ENCODE results near the gene C10orf90.
A peak's percentile ranks its signal among the peaks of the same experiment; 100 is the strongest.

C10orf90 gene

GRCh38 chr10:126437635-126438406 is 232.7 kb downstream of the C10orf90 start:
- no peak for DNase-seq (ENCODE audit: low read depth, low spot score)
- H3K27ac ChIP-seq = no peak overlapping the region

DNA sequence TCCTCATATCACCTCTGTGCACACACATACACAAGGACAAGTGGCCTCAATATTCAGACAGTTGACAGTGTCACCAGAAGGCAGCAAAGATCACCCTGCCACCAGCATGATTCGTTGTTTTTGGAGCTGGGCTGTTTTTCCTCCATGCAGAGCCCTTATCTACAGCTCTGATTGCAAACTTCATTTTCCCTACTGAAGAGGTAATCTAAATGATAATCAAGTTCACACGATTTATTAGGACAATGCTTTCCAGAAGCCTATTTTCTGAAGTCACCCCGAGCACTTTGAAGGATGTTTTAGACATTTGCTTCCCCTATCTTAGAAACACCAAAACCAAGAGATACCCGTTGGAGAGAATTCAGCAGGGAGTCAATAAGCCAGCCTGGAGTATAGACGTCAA is 236.3 kb downstream of the C10orf90 start:
- DNase-seq (ENCODE audit: low read depth, low spot score) = no peak

GRCh38 chr10:126433351-126433750 is 237.1 kb downstream of the C10orf90 start:
- no peak overlapping the region for H3K27ac ChIP-seq
- peak; percentile 57 for DNase-seq (ENCODE audit: low read depth, low spot score)

More for the DNA sequence above, 236.3 kb downstream of the C10orf90 start:
- H3K27ac ChIP-seq = no peak overlapping the region

GRCh38 chr10:126432507-126432906 is 238.0 kb downstream of the C10orf90 start:
- no peak overlapping the region for H3K27ac ChIP-seq
- no peak for DNase-seq (ENCODE audit: low read depth, low spot score)

- no peak for DNase-seq (ENCODE audit: low read depth, low spot score)
- no peak overlapping the region for H3K27ac ChIP-seq
These were observed 238.7 kb downstream of the C10orf90 start for GRCh38 chr10:126431816-126432215.

DNA sequence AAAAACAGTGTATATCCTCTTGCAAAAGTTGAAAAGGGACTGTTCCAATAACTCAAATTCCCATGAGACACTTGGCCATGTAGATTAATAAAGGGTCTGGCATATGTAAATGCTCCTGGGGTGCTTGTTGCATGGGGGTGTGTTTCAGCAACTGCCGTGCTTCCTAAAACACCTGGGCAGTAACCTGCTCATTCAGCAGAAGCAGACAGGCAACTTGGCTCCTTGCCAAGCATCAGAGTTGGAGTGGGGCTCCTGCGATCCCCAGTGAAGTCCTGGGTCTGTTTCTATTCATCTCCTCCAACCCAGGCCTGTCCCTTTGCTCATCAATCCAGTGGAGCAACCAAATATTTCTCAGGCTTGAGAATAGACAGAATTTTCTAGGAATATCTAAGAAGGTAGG is 240.0 kb downstream of the C10orf90 start:
- H3K27ac ChIP-seq = no peak overlapping the region
- DNase-seq (ENCODE audit: low read depth, low spot score) = no peak

DNA sequence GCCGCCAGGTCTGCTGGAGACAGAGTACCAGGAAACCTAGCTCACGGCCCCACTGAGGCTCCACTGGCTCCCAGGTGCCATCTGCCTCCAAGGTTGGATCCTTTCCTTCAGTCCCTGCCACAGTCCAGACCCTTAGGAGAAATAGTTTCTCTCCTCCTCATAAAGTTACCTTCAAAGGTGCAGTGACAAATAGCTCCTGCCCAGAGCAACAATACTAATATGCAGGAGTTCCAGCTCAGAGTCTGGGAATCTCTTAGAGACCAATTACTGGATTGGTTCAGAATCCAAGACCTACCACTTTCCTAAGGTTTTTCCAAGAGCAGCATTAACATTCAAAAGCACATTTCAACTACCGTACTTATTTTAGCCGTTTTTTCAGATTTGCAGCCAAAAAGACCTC is 241.2 kb downstream of the C10orf90 start:
- no peak overlapping the region for H3K27ac ChIP-seq
- no peak for DNase-seq (ENCODE audit: low read depth, low spot score)

DNA sequence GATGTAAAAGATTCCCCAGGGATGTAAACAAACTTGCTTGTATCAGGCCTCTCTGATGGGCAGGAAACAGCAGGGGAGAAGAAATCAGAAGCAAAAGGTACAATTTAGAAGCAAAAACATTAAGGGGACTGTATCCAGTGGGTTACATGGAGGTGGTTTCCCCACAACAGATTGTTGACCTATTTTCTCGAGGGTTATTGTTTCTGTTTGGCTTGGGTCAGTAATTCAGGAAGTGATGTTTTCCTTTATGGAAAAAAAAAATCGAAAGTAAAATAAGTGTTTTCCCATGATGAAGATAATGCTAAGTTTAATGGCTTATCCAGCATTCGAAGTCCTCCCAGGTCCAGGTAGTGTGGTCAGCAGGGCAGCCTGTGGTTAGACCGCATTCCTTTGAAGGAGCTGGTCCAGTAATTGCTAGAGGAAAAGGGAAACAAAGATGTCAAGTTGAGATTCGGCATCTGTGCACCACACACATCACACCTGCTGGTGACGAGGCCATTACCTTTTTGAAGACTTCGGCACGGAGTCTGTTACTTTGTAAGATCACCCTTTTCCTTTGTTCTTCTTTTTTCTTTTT is 244.9 kb downstream of the C10orf90 start:
- H3K27ac ChIP-seq = no peak overlapping the region
- no peak for DNase-seq (ENCODE audit: low read depth, low spot score)

- H3K27ac ChIP-seq = no peak overlapping the region
- no peak for DNase-seq (ENCODE audit: low read depth, low spot score)
These were observed 245.5 kb downstream of the C10orf90 start for GRCh38 chr10:126425032-126425431.

DNA sequence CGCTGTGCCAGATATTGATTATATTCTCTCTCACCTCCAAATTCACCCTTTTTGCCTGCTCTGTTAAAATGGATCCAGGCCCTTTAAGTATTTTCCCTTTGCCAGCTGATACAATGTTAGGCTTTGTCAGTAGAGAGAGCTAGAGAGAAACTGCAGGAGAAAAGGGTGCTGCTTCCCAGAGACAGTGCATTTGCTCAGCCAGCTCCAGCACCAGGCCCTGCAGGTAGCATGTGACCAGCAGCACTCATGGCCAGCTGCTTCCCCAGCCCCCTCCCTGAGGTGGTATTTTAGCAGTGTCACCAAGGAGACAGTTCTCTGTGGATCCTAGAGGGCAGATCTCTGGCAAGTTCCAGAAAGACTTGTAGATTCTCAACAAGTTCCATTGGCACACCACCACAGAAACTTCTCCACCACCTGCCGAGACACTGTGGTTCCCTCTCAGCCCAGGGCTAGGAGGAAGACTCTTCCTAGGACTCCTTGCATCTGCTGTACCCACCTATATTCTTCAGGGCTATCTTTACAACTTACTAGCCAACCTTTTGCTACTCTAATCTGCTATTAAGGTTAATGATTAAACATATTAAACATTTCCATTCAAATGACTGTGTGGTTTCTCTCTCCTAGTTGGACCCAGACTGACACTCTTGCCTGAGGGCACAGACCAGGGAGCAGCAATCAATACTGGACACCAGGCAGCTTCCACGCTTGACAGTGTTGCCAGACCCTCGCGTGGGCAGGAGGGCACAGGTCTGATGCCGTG is 246.6 kb downstream of the C10orf90 start:
- no peak for DNase-seq (ENCODE audit: low read depth, low spot score)
- no peak overlapping the region for H3K27ac ChIP-seq

DNA sequence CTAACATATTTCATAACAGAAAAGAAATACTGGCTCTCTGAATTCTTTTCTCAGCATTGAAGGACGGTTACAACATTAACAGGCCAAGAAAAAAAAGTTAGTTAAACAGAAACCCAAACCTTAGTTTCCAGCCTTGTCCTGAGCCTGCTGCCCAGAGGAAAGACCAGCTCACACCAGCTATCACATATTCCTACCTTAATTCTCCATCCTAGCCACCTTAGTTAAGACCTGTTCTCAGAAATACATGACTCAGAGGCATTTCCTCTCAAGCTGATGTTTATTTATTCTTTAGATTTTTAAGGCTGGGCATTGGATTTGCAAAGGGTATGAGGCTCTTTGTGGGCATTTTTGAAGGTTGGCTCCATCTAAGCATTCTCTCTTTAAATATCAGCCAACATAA is 247.9 kb downstream of the C10orf90 start:
- no peak for DNase-seq (ENCODE audit: low read depth, low spot score)
- H3K27ac ChIP-seq = peak overlapping the region; percentile 3

DNA sequence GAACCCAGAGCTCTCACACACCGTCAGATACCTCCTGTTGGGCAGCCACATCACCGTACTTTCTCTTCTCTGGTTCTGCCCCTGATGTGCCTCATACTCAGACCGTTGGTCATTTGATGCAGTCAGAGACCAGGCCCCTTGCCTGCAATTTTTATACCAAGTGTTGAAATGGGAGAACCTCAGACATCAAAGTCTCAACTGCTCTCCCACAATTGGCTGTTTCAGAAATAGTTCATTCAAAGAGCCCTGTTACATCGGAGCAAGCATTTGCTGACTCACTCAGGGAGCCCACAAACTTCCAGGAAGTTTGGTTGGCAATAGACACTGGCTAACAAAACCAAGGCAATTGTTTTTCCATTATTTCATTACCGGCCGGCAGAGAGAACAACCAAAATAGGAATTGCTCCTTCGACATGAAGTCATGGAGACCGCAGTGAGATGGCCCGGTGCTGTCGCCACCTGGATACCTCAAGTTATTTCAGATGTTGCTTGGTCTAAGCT is 248.7 kb downstream of the C10orf90 start:
- no peak for DNase-seq (ENCODE audit: low read depth, low spot score)
- peak overlapping the region; percentile 3 for H3K27ac ChIP-seq

- no peak overlapping the region for H3K27ac ChIP-seq
- DNase-seq (ENCODE audit: low read depth, low spot score) = no peak
These were observed 249.8 kb downstream of the C10orf90 start for GRCh38 chr10:126420567-126421300.

- H3K27ac ChIP-seq = no peak overlapping the region
- no peak for DNase-seq (ENCODE audit: low read depth, low spot score)
These were observed 253.2 kb downstream of the C10orf90 start for GRCh38 chr10:126417220-126417825.

GRCh38 chr10:126409821-126410220 is 260.7 kb downstream of the C10orf90 start:
- H3K27ac ChIP-seq = no peak overlapping the region
- no peak for DNase-seq (ENCODE audit: low read depth, low spot score)

GRCh38 chr10:126408953-126409641 is 261.4 kb downstream of the C10orf90 start:
- no peak overlapping the region for H3K27ac ChIP-seq
- no peak for DNase-seq (ENCODE audit: low read depth, low spot score)

DNA sequence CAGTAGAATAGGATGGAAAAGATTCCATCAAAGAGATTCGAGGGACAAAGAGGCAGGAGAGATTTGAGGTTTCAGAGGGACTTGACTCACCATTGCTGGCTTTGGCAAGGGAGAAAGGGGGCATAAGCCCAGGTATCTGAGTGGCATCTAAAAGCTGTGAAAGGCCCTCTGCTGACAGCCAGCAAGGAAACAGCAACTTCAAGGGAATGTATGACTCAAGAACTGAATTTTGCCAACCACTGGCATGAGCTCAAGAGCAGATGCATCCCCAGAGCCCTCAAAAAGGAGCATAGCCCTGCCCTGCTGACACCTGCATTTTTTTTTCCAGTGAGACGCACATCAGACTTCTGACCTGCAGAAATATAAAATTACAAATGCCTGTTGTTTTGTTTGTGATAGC is 262.7 kb downstream of the C10orf90 start:
- no peak overlapping the region for H3K27ac ChIP-seq
- DNase-seq (ENCODE audit: low read depth, low spot score) = no peak

- H3K27ac ChIP-seq = no peak overlapping the region
- DNase-seq (ENCODE audit: low read depth, low spot score) = no peak
These were observed 265.2 kb downstream of the C10orf90 start for GRCh38 chr10:126405239-126405775.
